ENCODE data around the gene HAPLN2. TPM values are rescaled to one million over a fixed set of nuclear protein-coding genes. Genes with fewer than 3 reads are reported as not detected.
A peak's percentile ranks its signal among the peaks of the same experiment; 100 is the strongest.

HAPLN2 gene
- total RNA-seq, 4 donors from 2014 or later: 0.18 TPM; not detected in 3

GRCh38 chr1:156657741-156658319 is 38.6 kb downstream of the HAPLN2 start:
- intact Hi-C loops (cut with DNase I): loop anchor here (2.0 kb wide), 1 partner anchor 31 kb away; no protein-coding TSS in a partner anchor
- 2 to 11% methylated on average over 11 to 14 of the region's 15 CpGs for WGBS, 2 donors
- no peak for DNase-seq
- peaks cover 43 to 61% (median 50%) of the 10 kb centered on the region in 3 donors for H3K4me1 ChIP-seq
- H3K36me3 ChIP-seq: no peaks in the 10 kb centered on the region
- TF ChIP-seq CTCF (IDR thresholded peaks at IDR 0.05): no peak
- no peak for TF ChIP-seq POLR2A (IDR thresholded peaks at IDR 0.05)
- H3K4me3 ChIP-seq: peak overlapping the region in 2 of 4 donors; percentile 33 to 59
- H3K27ac ChIP-seq: no peak overlapping the region
- no peaks in the 10 kb centered on the region for H3K9me3 ChIP-seq
- H3K27me3 ChIP-seq: peaks cover 0 to 53% (median 0%) of the 10 kb centered on the region in 4 donors

GRCh38 chr1:156658496-156658895 is 39.3 kb downstream of the HAPLN2 start:
- no peak for DNase-seq
- TF ChIP-seq POLR2A (IDR thresholded peaks at IDR 0.05): no peak
- TF ChIP-seq CTCF (IDR thresholded peaks at IDR 0.05): no peak
- 97 to 100% methylated on average over 4 of the region's 14 CpGs for WGBS, 2 donors
- Histone ChIP-seq H3K36me3 (no peaks in the 10 kb centered on the region), H3K27ac (no peak overlapping the region), H3K27me3 (peaks cover 0 to 46% (median 0%) of the 10 kb centered on the region in 4 donors), H3K4me3 (no peak overlapping the region), H3K4me1 (peaks cover 43 to 67% (median 56%) of the 10 kb centered on the region in 3 donors), H3K9me3 (no peaks in the 10 kb centered on the region)
- intact Hi-C loops (cut with DNase I): no loop called here

GRCh38 chr1:156658945-156659574 is 39.8 kb downstream of the HAPLN2 start:
- H3K4me3 ChIP-seq: no peak overlapping the region
- H3K9me3 ChIP-seq: no peaks in the 10 kb centered on the region
- WGBS, 2 donors: 40 to 59% methylated on average over 2 to 4 of the region's 10 CpGs
- no peaks in the 10 kb centered on the region for H3K36me3 ChIP-seq
- H3K27ac ChIP-seq: peak overlapping the region in 3 of 4 donors; percentile 75 to 92 (median 86)
- no peak for DNase-seq
- no peak for TF ChIP-seq POLR2A (IDR thresholded peaks at IDR 0.05)
- TF ChIP-seq CTCF (IDR thresholded peaks at IDR 0.05): no peak
- H3K27me3 ChIP-seq: peaks cover 0 to 40% (median 0%) of the 10 kb centered on the region in 4 donors
- H3K4me1 ChIP-seq: peaks cover 43 to 73% (median 58%) of the 10 kb centered on the region in 3 donors
- intact Hi-C loops (cut with DNase I): no loop called here

- H3K27ac ChIP-seq: peak overlapping the region in 3 of 4 donors; percentile 75 to 92 (median 86)
Measured at GRCh38 chr1:156659661-156659987, 40.4 kb downstream of the HAPLN2 start.

More at GRCh38 chr1:156659661-156659987, 40.4 kb downstream of the HAPLN2 start:
- intact Hi-C loops (cut with DNase I): no loop called here
- WGBS, 2 donors: 27 to 39% methylated on average over 6 of the region's 6 CpGs
- Histone ChIP-seq H3K9me3 (no peaks in the 10 kb centered on the region), H3K4me3 (peak overlapping the region in 2 of 4 donors; percentile 32 to 53), H3K36me3 (no peaks in the 10 kb centered on the region), H3K27me3 (peaks cover 0 to 35% (median 0%) of the 10 kb centered on the region in 4 donors), H3K4me1 (peaks cover 45 to 79% (median 63%) of the 10 kb centered on the region in 3 donors)
- no peak for DNase-seq
- TF ChIP-seq POLR2A (IDR thresholded peaks at IDR 0.05) (no peak), CTCF (IDR thresholded peaks at IDR 0.05) (no peak)

Data from esophagus squamous epithelium (tissue), 5 donors.